Measurements from ENCODE around the gene PHPT1. TPM values are rescaled to one million over a fixed set of nuclear protein-coding genes. Genes with fewer than 3 reads are reported as not detected.

The PHPT1 gene
- total and polyA plus RNA-seq, 2 of the 8 experiments (the other 6 are each of a cell fraction or from before 2014, with no cell fraction given), result 109 to 226 TPM

GRCh38 chr9:136857581-136858412 lies 8.6 kb downstream of the PHPT1 start (continued):
- peak; percentile 56; the same call in 1 of the 2 replicates for TF ChIP-seq KDM1A (IDR thresholded peaks at IDR 0.05; ENCODE audit: borderline replicate concordance, low read length)
